HepG2 (cell line): ENCODE measurements around the gene AGRN. TPM values are rescaled to one million over a fixed set of nuclear protein-coding genes. Genes with fewer than 3 reads are reported as not detected.

Experiments
- ATAC-seq: fragments of 200-7000 bp; cut with Tn5 transposase; 3 replicates; pipeline ENCODE4 v1.9.1; 2020; ENCODE audit warnings: mild to moderate bottlenecking, moderate library complexity
- BruUV-seq: library from RNA; stranded (reverse); fragments of 400-500 nt; replicated peaks from 2 replicates; lab custom pipeline; 2021; lab: Mats Ljungman, UMichigan
- CTCF ChIA-PET: fragments of 300-600 bp; formaldehyde crosslinking; extraction: SDS; loops from one replicate; lab custom pipeline; 2021; ENCODE audit warnings: low total read pairs, inconsistent platforms, low intra/inter-chr PET ratio; lab: Yijun Ruan, JAX
- POLR2A ChIA-PET: fragments of 350-600 bp; sonication (Branson Sonifier 250); formaldehyde crosslinking; loops from one replicate; lab custom pipeline; 2020; ENCODE audit warnings: antibody characterized with exemption, inconsistent platforms; lab: Yijun Ruan, JAX
- DNase-seq: peaks from one replicate; pipeline ENCODE4 v3.0.0-alpha.2; 2015; ENCODE audit warnings: low spot score
- FAIRE-seq: peaks from 3 replicates; lab custom pipeline; 2011; peaks lifted over from hg19 to GRCh38; lab: Jason Lieb, UNC
- H2AFZ ChIP-seq: one replicate; pipeline ENCODE4 v1.6.1; 2011; ENCODE audit warnings: low read length, inconsistent platforms
- H3K27ac ChIP-seq: fragments of 300-600 bp; 3 replicates; pipeline ENCODE4 v1.8.0; 2011; ENCODE audit warnings: mixed run types, mild to moderate bottlenecking, mixed read lengths, low read length, inconsistent platforms; ENCODE audit not compliant: insufficient read depth; ENCODE audit errors: extremely low read length
- H3K27me3 ChIP-seq, 2 experiments: fragments of 200-600 bp in 1 of 2; 2 replicates in 1 of 2; 3 replicates in 1 of 2; pipeline versions ENCODE4 v1.6.0 to v1.8.0; 2011; ENCODE audit warnings: low read length in 2 of 2, mild to moderate bottlenecking in 2 of 2, moderate library complexity in 2 of 2, inconsistent platforms in 1 of 2; ENCODE audit not compliant: insufficient read depth in 2 of 2, control insufficient read depth in 1 of 2
- H3K36me3 ChIP-seq, 2 experiments: fragments of 200-600 bp in 1 of 2; replicated peaks in 1 of 2; 2 replicates in 1 of 2; 3 replicates in 1 of 2; pipeline versions ENCODE4 v1.5.1 to v1.8.0; 2011; ENCODE audit warnings: low read length in 2 of 2, inconsistent platforms in 1 of 2; ENCODE audit not compliant: insufficient read depth in 2 of 2, control insufficient read depth in 1 of 2
- H3K4me1 ChIP-seq: 2 replicates; pipeline ENCODE4 v1.5.1; 2012; ENCODE audit warnings: low read length, inconsistent platforms; ENCODE audit not compliant: insufficient read depth
- H3K4me2 ChIP-seq: 2 replicates; pipeline ENCODE4 v1.6.0; 2011; ENCODE audit warnings: low read depth, low read length, inconsistent platforms
- H3K4me3 ChIP-seq, 3 experiments: fragments of 200-600 bp in 1 of 3; sonication (generic), shearing (Covaris generic) in 1 of 3; replicated peaks in 1 of 3; 2 replicates each; pipeline ENCODE4 v1.5.1; 2011 to 2016; ENCODE audit warnings: low read length in 3 of 3, inconsistent platforms in 2 of 3, low read depth in 2 of 3, mild to moderate bottlenecking in 2 of 3, control low read depth in 1 of 3, mixed read lengths in 1 of 3; ENCODE audit not compliant: insufficient read depth in 1 of 3
- H3K79me2 ChIP-seq: one replicate; pipeline ENCODE4 v1.6.1; 2011; ENCODE audit warnings: low read length, inconsistent platforms; ENCODE audit not compliant: insufficient read depth
- H3K9ac ChIP-seq: 2 replicates; pipeline ENCODE4 v1.6.0; 2011; ENCODE audit warnings: mild to moderate bottlenecking, low read depth, low read length, inconsistent platforms; ENCODE audit not compliant: insufficient read depth
- H3K9me3 ChIP-seq: 2 replicates; pipeline ENCODE4 v1.5.1; 2012; ENCODE audit warnings: mild to moderate bottlenecking, low read length
- H4K20me1 ChIP-seq: 2 replicates; pipeline ENCODE4 v1.6.0; 2011; ENCODE audit warnings: inconsistent platforms, mild to moderate bottlenecking, low read length, moderate library complexity; ENCODE audit not compliant: insufficient read depth
- AKNA ChIP-seq: sonication (generic); formaldehyde crosslinking; IDR thresholded peaks from 2 replicates; pipeline ENCODE4 v1.4.0; 2020; ENCODE audit warnings: missing genetic modification reagents, borderline replicate concordance
- ATF3 ChIP-seq: sonication (generic); formaldehyde crosslinking; IDR thresholded peaks from 2 replicates; pipeline ENCODE4 v1.4.0; 2020; ENCODE audit warnings: missing genetic modification reagents
- CCDC6 ChIP-seq: sonication (generic); formaldehyde crosslinking; IDR thresholded peaks from 2 replicates; pipeline ENCODE4 v1.8.1; 2022; ENCODE audit warnings: mild to moderate bottlenecking, missing genetic modification reagents, moderate library complexity
- POLR2AphosphoS5 ChIP-seq: IDR thresholded peaks from 2 replicates; pipeline ENCODE4 v1.6.1; 2012; ENCODE audit warnings: low read depth, low read length
- SCMH1 ChIP-seq: sonication (generic); formaldehyde crosslinking; IDR thresholded peaks from 2 replicates; pipeline ENCODE4 v1.9.0; 2021; ENCODE audit warnings: missing genetic modification reagents, mild to moderate bottlenecking, borderline replicate concordance
- SMC3 ChIP-seq: IDR thresholded peaks from 2 replicates; pipeline ENCODE4 v1.6.1; 2011; ENCODE audit warnings: low read length, improper control_type of control experiment
- SRSF1 ChIP-seq: fragments of 200-400 bp; formaldehyde crosslinking; optimal IDR thresholded peaks from 2 replicates; pipeline ENCODE3; 2017; ENCODE audit warnings: mild to moderate bottlenecking, low read depth, low read length, moderate library complexity
- YY1 ChIP-seq: IDR thresholded peaks from 2 replicates; pipeline ENCODE4 v1.6.1; 2011; ENCODE audit warnings: low read length, low read depth, moderate library complexity, mild to moderate bottlenecking; ENCODE audit not compliant: insufficient read depth, insufficient replicate concordance
- ZC3H4 ChIP-seq: sonication (generic); formaldehyde crosslinking; IDR thresholded peaks from 2 replicates; pipeline ENCODE4 v1.4.0; 2020; ENCODE audit warnings: missing genetic modification reagents, borderline replicate concordance
- ZNF33A ChIP-seq: sonication (generic); formaldehyde crosslinking; IDR thresholded peaks from 2 replicates; pipeline ENCODE4 v1.5.1; 2020; ENCODE audit warnings: missing genetic modification reagents, mild to moderate bottlenecking, moderate library complexity, borderline replicate concordance
- ZNF891 ChIP-seq: sonication (generic); formaldehyde crosslinking; IDR thresholded peaks from 2 replicates; pipeline ENCODE4 v1.5.0; 2020; ENCODE audit warnings: mild to moderate bottlenecking, missing genetic modification reagents
- WGBS: methylation state at CpG from one replicate; pipeline ENCODE4 v1.1.6; 2017; ENCODE audit warnings: low lambda C conversion rate; 5-methylcytosine and 5-hydroxymethylcytosine counted together
- in situ Hi-C: cut with HindIII; loops from 2 replicates; pipeline ENCODE4 v1.10.0; 2017; ENCODE audit warnings: low pct_unique_long_range_greater_than_20kb; ENCODE audit not compliant: extremely low pct_ligation_motif_present
- intact Hi-C: fragments of 100-400 bp; cut with micrococcal nuclease; formaldehyde crosslinking; loops from one replicate; pipeline ENCODE4 v1.10.0; 2022; ENCODE audit not compliant: unreplicated experiment
- polyA plus RNA-seq, 8 experiments: library from polyadenylated mRNA; depleted of rRNA in 3 of 8; stranded (reverse) in 7 of 8; unstranded in 1 of 8; fragments of >200 nt; fragmentation: Illumina TruSeq in 4 of 8; extraction: Trizol in 4 of 8; gene quantifications; 2 replicates each; pipeline versions ENCODE4 v1.2.1 to v1.2.3, GENCODE V29; 2011 to 2016; ENCODE audit warnings: low read depth in 4 of 8, missing spikeins in 1 of 8, mixed read lengths in 1 of 8; ENCODE audit not compliant: insufficient read depth in 1 of 8
- total RNA-seq, 5 experiments: library from RNA; depleted of rRNA; stranded (reverse); fragments of >200 nt; fragmentation: Illumina TruSeq; extraction: Trizol; gene quantifications; 2 replicates each; pipeline ENCODE4 v1.2.3, GENCODE V29; 2016; ENCODE audit warnings: low read depth in 1 of 5
- TF ChIP-seq, protein P1 (sequence below): sonication (generic); formaldehyde crosslinking; IDR thresholded peaks from 2 replicates; pipeline ENCODE4 v1.5.0; 2020; ENCODE audit warnings: mild to moderate bottlenecking, low read depth, missing genetic modification reagents, borderline replicate concordance
- TF ChIP-seq, protein P2 (sequence below): sonication (generic); formaldehyde crosslinking; IDR thresholded peaks from 2 replicates; pipeline ENCODE4 v1.4.0; 2020; ENCODE audit warnings: missing genetic modification reagents

The AGRN gene
- total and polyA plus RNA-seq, 2 of the 13 experiments (the other 11 are each of a cell fraction or from before 2014, with no cell fraction given), result 29.8 to 65.2 TPM

- BruUV-seq, result no TSS peak
- no peak overlapping the region for H3K4me3 ChIP-seq
- H3K9ac ChIP-seq, result no peak overlapping the region
Measured at GRCh38 chr1:1088801-1089680, 69.1 kb downstream of the AGRN start.

More at GRCh38 chr1:1088801-1089680, 69.1 kb downstream of the AGRN start:
- Histone ChIP-seq H3K27me3 (no peaks in the 10 kb centered on the region), H3K36me3 (no peaks in the 10 kb centered on the region), H3K27ac (no peak overlapping the region), H4K20me1 (no peaks in the 10 kb centered on the region), H3K4me2 (no peak overlapping the region), H3K9me3 (no peaks in the 10 kb centered on the region), H2AFZ (no peak overlapping the region), H3K4me1 (no peaks in the 10 kb centered on the region), H3K79me2 (no peaks in the 10 kb centered on the region)
- TF ChIP-seq YY1, result no peak
- TF ChIP-seq CCDC6 (CRISPR knock-in tag), result no peak
- no peak for TF ChIP-seq ATF3 (CRISPR knock-in tag)
- no peak for TF ChIP-seq AKNA
- TF ChIP-seq POLR2AphosphoS5, result no peak
- no peak for TF ChIP-seq ZNF891
- no peak for TF ChIP-seq ZNF33A (CRISPR knock-in tag)
- no peak for TF ChIP-seq SCMH1 (CRISPR knock-in tag)
- TF ChIP-seq, protein P1, sequence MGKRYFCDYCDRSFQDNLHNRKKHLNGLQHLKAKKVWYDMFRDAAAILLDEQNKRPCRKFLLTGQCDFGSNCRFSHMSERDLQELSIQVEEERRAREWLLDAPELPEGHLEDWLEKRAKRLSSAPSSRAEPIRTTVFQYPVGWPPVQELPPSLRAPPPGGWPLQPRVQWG (CRISPR knock-in tag), result no peak
- no peak for TF ChIP-seq SRSF1
- no peak for TF ChIP-seq SMC3
- no peak for TF ChIP-seq ZC3H4 (CRISPR knock-in tag)
- TF ChIP-seq, protein P2, sequence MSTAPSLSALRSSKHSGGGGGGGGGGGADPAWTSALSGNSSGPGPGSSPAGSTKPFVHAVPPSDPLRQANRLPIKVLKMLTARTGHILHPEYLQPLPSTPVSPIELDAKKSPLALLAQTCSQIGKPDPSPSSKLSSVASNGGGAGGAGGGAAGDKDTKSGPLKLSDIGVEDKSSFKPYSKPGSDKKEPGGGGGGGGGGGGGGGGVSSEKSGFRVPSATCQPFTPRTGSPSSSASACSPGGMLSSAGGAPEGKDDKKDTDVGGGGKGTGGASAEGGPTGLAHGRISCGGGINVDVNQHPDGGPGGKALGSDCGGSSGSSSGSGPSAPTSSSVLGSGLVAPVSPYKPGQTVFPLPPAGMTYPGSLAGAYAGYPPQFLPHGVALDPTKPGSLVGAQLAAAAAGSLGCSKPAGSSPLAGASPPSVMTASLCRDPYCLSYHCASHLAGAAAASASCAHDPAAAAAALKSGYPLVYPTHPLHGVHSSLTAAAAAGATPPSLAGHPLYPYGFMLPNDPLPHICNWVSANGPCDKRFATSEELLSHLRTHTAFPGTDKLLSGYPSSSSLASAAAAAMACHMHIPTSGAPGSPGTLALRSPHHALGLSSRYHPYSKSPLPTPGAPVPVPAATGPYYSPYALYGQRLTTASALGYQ, result no peak
- FAIRE-seq (no peak), ATAC-seq (no peak), DNase-seq (no peak)
- ChIA-PET POLR2A (no interaction called here), CTCF (no interaction called here)
- intact Hi-C loops (no loop called here), in situ Hi-C loops (no loop called here)
- 92% methylated on average over 19 of the region's 46 CpGs for WGBS
